HCT116 (cell line): ENCODE measurements around the gene SPACDR. TPM values are rescaled to one million over a fixed set of nuclear protein-coding genes. Genes with fewer than 3 reads are reported as not detected.
A peak's percentile ranks its signal among the peaks of the same experiment; 100 is the strongest.

Experiments
- ATAC-seq: fragments of 200-7000 bp; cut with Tn5 transposase; 2 replicates; pipeline ENCODE4 v1.9.1; 2020; ENCODE audit warnings: mild to moderate bottlenecking, moderate library complexity
- BruUV-seq: library from RNA; stranded (reverse); fragments of 400-500 nt; replicated peaks from 2 replicates; lab custom pipeline; 2021; lab: Mats Ljungman, UMichigan
- CTCF ChIA-PET: fragments of 300-600 bp; sonication (Branson Sonifier 250); formaldehyde crosslinking; loops from one replicate; lab custom pipeline; 2021; ENCODE audit warnings: antibody characterized with exemption; lab: Charles Lee
- POLR2A ChIA-PET: fragments of 300-600, 350-600 bp; sonication (Branson Sonifier 250); formaldehyde crosslinking; loops from one replicate; lab custom pipeline; 2021; ENCODE audit warnings: antibody characterized with exemption; lab: Charles Lee
- RAD21 ChIA-PET, 2 experiments: fragments of 300-600 bp; sonication (Branson Sonifier 250); formaldehyde crosslinking; loops; one replicate each; lab custom pipeline; 2023; ENCODE audit warnings: low total read pairs in 2 of 2; ENCODE audit not compliant: uncharacterized antibody in 2 of 2, unreplicated experiment in 2 of 2, low non-redundant PET in 1 of 2; lab: Charles Lee
- DNase-seq: peaks from one replicate; pipeline ENCODE4 v3.0.0-alpha.2; 2010; ENCODE audit warnings: low read depth, low spot score
- H2AFZ ChIP-seq: fragments of 200-600 bp; shearing (Covaris generic), sonication (generic); 2 replicates; pipeline ENCODE4 v1.6.1; 2017; ENCODE audit warnings: low read depth, mixed run types, mixed read lengths, antibody characterized with exemption, low read length; ENCODE audit not compliant: poor library complexity, severe bottlenecking
- H3K27ac ChIP-seq: 2 replicates; pipeline ENCODE4 v1.5.1; 2012; ENCODE audit warnings: low read depth, low read length
- H3K27me3 ChIP-seq: fragments of 200-600 bp; sonication (generic); 2 replicates; pipeline ENCODE4 v1.6.1; 2016; ENCODE audit warnings: mixed run types, low read length, mixed read lengths; ENCODE audit not compliant: insufficient read depth
- H3K36me3 ChIP-seq, 2 experiments: fragments of 200-500 bp in 1 of 2; fragments of 200-600 bp in 1 of 2; sonication (Bioruptor generic) in 1 of 2; sonication (generic) in 1 of 2; 2 replicates each; pipeline versions ENCODE4 v1.5.1 to v1.6.1; 2014 to 2016; ENCODE audit warnings: low read length in 2 of 2, inconsistent platforms in 1 of 2, mixed read lengths in 1 of 2, mixed run types in 1 of 2; ENCODE audit not compliant: insufficient read depth in 2 of 2, control insufficient read depth in 1 of 2
- H3K4me1 ChIP-seq, 2 experiments: fragments of 200-600 bp in 1 of 2; sonication (generic) in 1 of 2; 2 replicates each; pipeline versions ENCODE4 v1.5.1 to v1.6.1; 2012 to 2017; ENCODE audit warnings: low read length in 2 of 2, inconsistent platforms in 1 of 2, mild to moderate bottlenecking in 1 of 2, mixed read lengths in 1 of 2, mixed run types in 1 of 2, moderate library complexity in 1 of 2; ENCODE audit not compliant: insufficient read depth in 2 of 2, control insufficient read depth in 1 of 2
- H3K4me2 ChIP-seq: fragments of 200-600 bp; sonication (generic); 2 replicates; pipeline ENCODE4 v1.6.1; 2017; ENCODE audit warnings: mixed run types, low read length, mixed read lengths
- H3K4me3 ChIP-seq, 2 experiments: fragments of 200-600 bp in 1 of 2; sonication (generic) in 1 of 2; replicated peaks in 1 of 2; 2 replicates each; pipeline ENCODE4 v1.5.1; 2011 to 2016; ENCODE audit warnings: low read length in 2 of 2, control low read depth in 1 of 2, low read depth in 1 of 2, mild to moderate bottlenecking in 1 of 2, mixed read lengths in 1 of 2, mixed run types in 1 of 2
- H3K79me2 ChIP-seq: fragments of 200-600 bp; sonication (generic); 2 replicates; pipeline ENCODE4 v1.6.1; 2017; ENCODE audit warnings: mild to moderate bottlenecking, mixed run types, low read length, moderate library complexity, mixed read lengths; ENCODE audit not compliant: insufficient read depth
- H3K9ac ChIP-seq: fragments of 200-600 bp; sonication (generic); 2 replicates; pipeline ENCODE4 v1.6.1; 2016; ENCODE audit warnings: low read length, mixed read lengths
- H3K9me2 ChIP-seq: fragments of 200-600 bp; sonication (generic), shearing (Covaris generic); 2 replicates; pipeline ENCODE4 v1.6.1; 2017; ENCODE audit warnings: mixed run types, mild to moderate bottlenecking, moderate library complexity; ENCODE audit not compliant: insufficient read depth
- H3K9me3 ChIP-seq, 2 experiments: fragments of 200-500 bp in 1 of 2; fragments of 200-600 bp in 1 of 2; sonication (Bioruptor generic) in 1 of 2; sonication (generic) in 1 of 2; 2 replicates each; pipeline ENCODE4 v1.6.1; 2014 to 2017; ENCODE audit warnings: low read length in 2 of 2, mixed read lengths in 2 of 2, inconsistent platforms in 1 of 2, low read depth in 1 of 2, mild to moderate bottlenecking in 1 of 2, mixed run types in 1 of 2, moderate library complexity in 1 of 2; ENCODE audit not compliant: control insufficient read depth in 1 of 2, insufficient read depth in 1 of 2
- H4K20me1 ChIP-seq: fragments of 200-600 bp; sonication (generic), shearing (Covaris generic); 2 replicates; pipeline ENCODE4 v1.6.1; 2017; ENCODE audit warnings: mixed run types, mild to moderate bottlenecking, moderate library complexity; ENCODE audit not compliant: insufficient read depth
- CEBPB ChIP-seq: IDR thresholded peaks from 2 replicates; pipeline ENCODE4 v1.6.1; 2012; ENCODE audit warnings: low read depth
- EGR1 ChIP-seq: IDR thresholded peaks from 2 replicates; pipeline ENCODE4 v1.6.1; 2012; ENCODE audit warnings: low read depth
- ELF1 ChIP-seq: IDR thresholded peaks from 2 replicates; pipeline ENCODE4 v1.6.1; 2012; ENCODE audit warnings: low read depth, borderline replicate concordance
- EZH2phosphoT487 ChIP-seq: fragments of 200-600 bp; IDR thresholded peaks from 2 replicates; pipeline ENCODE4 v1.6.1; 2018; ENCODE audit warnings: antibody characterized with exemption, borderline replicate concordance
- JUND ChIP-seq: IDR thresholded peaks from 2 replicates; pipeline ENCODE4 v1.6.1; 2012
- POLR2A ChIP-seq: IDR thresholded peaks from 2 replicates; pipeline ENCODE4 v1.7.0; 2011; ENCODE audit warnings: borderline replicate concordance; ENCODE audit not compliant: insufficient read depth, insufficient read length; ENCODE audit errors: extremely low read depth
- POLR2AphosphoS5 ChIP-seq: IDR thresholded peaks from 2 replicates; pipeline ENCODE4 v1.6.1; 2011; ENCODE audit warnings: mild to moderate bottlenecking, low read depth, low read length, moderate library complexity
- RAD21 ChIP-seq: IDR thresholded peaks from 2 replicates; pipeline ENCODE4 v1.6.1; 2012; ENCODE audit warnings: low read depth, mild to moderate bottlenecking
- REST ChIP-seq: IDR thresholded peaks from 2 replicates; pipeline ENCODE4 v1.6.1; 2012; ENCODE audit warnings: low read depth
- SP1 ChIP-seq: IDR thresholded peaks from 2 replicates; pipeline ENCODE4 v1.6.1; 2012; ENCODE audit warnings: low read depth
- SRF ChIP-seq: IDR thresholded peaks from 2 replicates; pipeline ENCODE4 v1.6.1; 2012; ENCODE audit warnings: low read depth
- TCF7L2 ChIP-seq: IDR thresholded peaks from 2 replicates; pipeline ENCODE4 v1.7.0; 2011; ENCODE audit warnings: borderline replicate concordance, inconsistent platforms; ENCODE audit not compliant: insufficient read depth, insufficient read length; ENCODE audit errors: extremely low read depth
- ZFX ChIP-seq: fragments of 450-650 bp; IDR thresholded peaks from 2 replicates; pipeline ENCODE4 v1.6.1; 2017
- intact Hi-C: fragments of 100-400 bp; cut with micrococcal nuclease; formaldehyde crosslinking; loops from 2 replicates; pipeline ENCODE4 v1.10.0; 2022
- total RNA-seq: library from RNA; stranded (reverse); gene quantifications from one replicate; pipeline ENCODE4 v1.2.1, GENCODE V29; 2021; ENCODE audit not compliant: unreplicated experiment

Gene SPACDR
- total RNA-seq, 1 experiment from 2014 or later, result 1.7 TPM

- intact Hi-C loops, result no loop called here
- Histone ChIP-seq H4K20me1 (no peaks in the 10 kb centered on the region), H3K9ac (no peak overlapping the region), H3K4me2 (peak overlapping the region; percentile 23), H3K27ac (peak overlapping the region; percentile 16; the same call in 1 of the 2 replicates), H3K9me3 (no peaks in the 10 kb centered on the region), H3K36me3 (no peaks in the 10 kb centered on the region), H3K27me3 (no peaks in the 10 kb centered on the region), H3K4me1 (peaks cover 14 to 48% of the 10 kb centered on the region in 2 experiments), H3K9me2 (no peaks in the 10 kb centered on the region), H3K79me2 (no peaks in the 10 kb centered on the region), H2AFZ (no peak overlapping the region), H3K4me3 (no peak overlapping the region)
- ChIA-PET CTCF (no interaction called here), POLR2A (no interaction called here), RAD21 (no interaction called here)
- no TSS peak for BruUV-seq
- TF ChIP-seq REST (no peak), CEBPB (no peak), RAD21 (no peak), ELF1 (no peak), ZFX (no peak), JUND (no peak), SRF (no peak), EGR1 (no peak)
- ATAC-seq, result no peak
- DNase-seq, result no peak
These were observed 21.4 kb upstream of the SPACDR start for GRCh38 chr7:100485471-100485876.

DNA sequence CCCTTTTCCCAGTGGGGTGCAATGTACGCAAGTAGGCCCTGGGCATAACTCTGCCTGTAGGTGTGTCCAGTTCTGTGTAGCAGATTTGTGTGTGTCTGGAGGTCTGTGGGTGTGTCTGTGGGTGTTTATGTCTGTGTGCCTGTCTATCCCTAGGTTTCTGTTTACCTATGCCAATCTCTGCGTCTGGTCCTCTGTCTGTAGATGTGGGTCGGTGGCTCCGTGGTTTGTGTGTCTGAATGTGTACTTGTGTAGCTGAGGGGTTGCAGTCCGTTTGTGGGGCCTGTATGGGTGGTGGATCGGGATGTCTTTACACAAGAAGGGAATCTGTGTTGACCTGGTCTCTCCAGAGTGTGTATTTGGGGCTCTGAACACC, 20.6 kb upstream of the SPACDR start:
- Histone ChIP-seq H2AFZ (no peak overlapping the region), H3K9ac (no peak overlapping the region), H3K4me2 (peak overlapping the region; percentile 88)
- no peak for TF ChIP-seq SP1
- no peak for TF ChIP-seq REST
- TF ChIP-seq EZH2phosphoT487, result no peak
- no peak for TF ChIP-seq POLR2AphosphoS5
- TF ChIP-seq POLR2A, result no peak
- no peak for TF ChIP-seq RAD21
- TF ChIP-seq CEBPB, result no peak
- no peak for TF ChIP-seq EGR1
- no peak for TF ChIP-seq TCF7L2
- no peak for TF ChIP-seq JUND

More for the DNA sequence above, 20.6 kb upstream of the SPACDR start:
- H3K9me3 ChIP-seq, result no peaks in the 10 kb centered on the region
- POLR2A ChIA-PET, result no interaction called here
- peak overlapping the region in 1 of 2 experiments; percentile 67; a peak in 2 of 4 replicates for H3K4me3 ChIP-seq
- no peak for DNase-seq
- no peak for ATAC-seq
- no peaks in the 10 kb centered on the region for H3K9me2 ChIP-seq
- H3K36me3 ChIP-seq, result no peaks in the 10 kb centered on the region
- no peak overlapping the region; the same call in 1 of the 2 replicates for H3K27ac ChIP-seq
- CTCF ChIA-PET, result no interaction called here
- intact Hi-C loops, result no loop called here
- peaks cover 14 to 50% of the 10 kb centered on the region in 2 experiments for H3K4me1 ChIP-seq
- TSS peak; percentile 43 for BruUV-seq
- no peaks in the 10 kb centered on the region for H3K27me3 ChIP-seq
- no peaks in the 10 kb centered on the region for H4K20me1 ChIP-seq
- H3K79me2 ChIP-seq, result no peaks in the 10 kb centered on the region
- RAD21 ChIA-PET, result no interaction called here
